Measurements from ENCODE around the gene CABLES1.

DNA sequence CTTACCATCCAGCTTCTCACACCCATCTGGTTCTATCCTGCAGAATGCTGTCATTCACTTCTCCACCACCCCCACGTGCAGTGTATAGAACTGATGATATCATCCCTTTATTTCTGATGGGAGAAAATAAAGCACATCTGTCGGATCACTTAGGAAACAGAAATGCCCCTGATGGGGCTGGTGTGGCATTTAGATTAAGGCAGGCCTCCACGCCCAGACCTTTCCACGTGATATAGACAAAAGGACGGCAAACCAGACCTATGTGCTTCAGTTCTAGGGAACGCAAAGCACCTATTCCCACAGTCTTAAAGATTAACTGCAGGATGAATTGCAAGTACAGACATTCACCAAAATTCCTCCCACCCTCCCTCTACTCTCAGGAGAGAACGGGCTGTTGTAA, 27.6 kb upstream of the CABLES1 start:
- TF ChIP-seq EZH2 (IDR thresholded peaks at IDR 0.05; ENCODE audit: borderline replicate concordance): no peak
- no peak for TF ChIP-seq EZH2phosphoT487 (IDR thresholded peaks at IDR 0.05; ENCODE audit: low read depth, severe bottlenecking, unreplicated experiment)
- TF ChIP-seq, protein P1, sequence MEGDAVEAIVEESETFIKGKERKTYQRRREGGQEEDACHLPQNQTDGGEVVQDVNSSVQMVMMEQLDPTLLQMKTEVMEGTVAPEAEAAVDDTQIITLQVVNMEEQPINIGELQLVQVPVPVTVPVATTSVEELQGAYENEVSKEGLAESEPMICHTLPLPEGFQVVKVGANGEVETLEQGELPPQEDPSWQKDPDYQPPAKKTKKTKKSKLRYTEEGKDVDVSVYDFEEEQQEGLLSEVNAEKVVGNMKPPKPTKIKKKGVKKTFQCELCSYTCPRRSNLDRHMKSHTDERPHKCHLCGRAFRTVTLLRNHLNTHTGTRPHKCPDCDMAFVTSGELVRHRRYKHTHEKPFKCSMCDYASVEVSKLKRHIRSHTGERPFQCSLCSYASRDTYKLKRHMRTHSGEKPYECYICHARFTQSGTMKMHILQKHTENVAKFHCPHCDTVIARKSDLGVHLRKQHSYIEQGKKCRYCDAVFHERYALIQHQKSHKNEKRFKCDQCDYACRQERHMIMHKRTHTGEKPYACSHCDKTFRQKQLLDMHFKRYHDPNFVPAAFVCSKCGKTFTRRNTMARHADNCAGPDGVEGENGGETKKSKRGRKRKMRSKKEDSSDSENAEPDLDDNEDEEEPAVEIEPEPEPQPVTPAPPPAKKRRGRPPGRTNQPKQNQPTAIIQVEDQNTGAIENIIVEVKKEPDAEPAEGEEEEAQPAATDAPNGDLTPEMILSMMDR (IDR thresholded peaks at IDR 0.05; ENCODE audit: poor library complexity): no peak
